Epithelial cell of alveolus of lung (primary cell): Measurements from ENCODE around the gene ATF2. TPM values are rescaled to one million over a fixed set of nuclear protein-coding genes. Genes with fewer than 3 reads are reported as not detected.

Experiments used
- total RNA-seq: library from RNA; depleted of rRNA; stranded (reverse); fragments of >200 nt; gene quantifications from 2 replicates; pipeline ENCODE4 v1.2.1, GENCODE V29; 2015

ATF2 gene
- total RNA-seq = 23.8 and 34.9 TPM in 2 replicates

GRCh38 chr2:175167792-175168563 lies at the start of gene ATF2:
Gene ATF2 (minus strand): TSS chr2:175168203. CDS start chr2:175136443, 31,760 bp downstream.

GRCh38 chr2:175181104-175181876 lies 13.3 kb upstream of the ATF2 start, which contains the start of gene ATP5MC3:
Gene ATP5MC3 (minus strand): TSS chr2:175181710. CDS start chr2:175181393, 317 bp downstream.

Other genes starting within 250 kb of the ATF2 start
- gene CHN1, start 162.8 kb downstream of the ATF2 start, total RNA-seq = 43.0 and 80.9 TPM in 2 replicates
- gene ATP5MC3, start 13.5 kb upstream of the ATF2 start, total RNA-seq = 201 and 259 TPM in 2 replicates